Stomach (tissue), 9 donors: Measurements from ENCODE around the gene CSMD2. TPM values are rescaled to one million over a fixed set of nuclear protein-coding genes. Genes with fewer than 3 reads are reported as not detected.

Experiments used
- DNase-seq, 2 donors: peaks; one replicate each; pipeline versions ENCODE4 v3.0.0 to v3.0.0-alpha.2; 2013 to 2019
- H3K27ac ChIP-seq, 5 donors: fragments of 200-600 bp in 4 of 5; sonication (generic) in 4 of 5; one replicate each; pipeline ENCODE4 v1.5.1; 2013 to 2019; ENCODE audit warnings: mild to moderate bottlenecking in 1 of 5, moderate library complexity in 1 of 5
- H3K27me3 ChIP-seq, 3 donors: fragments of 200-600 bp; sonication (generic); one replicate each; pipeline ENCODE4 v1.5.1; 2017 to 2019; ENCODE audit warnings: mixed run types in 1 of 3
- H3K36me3 ChIP-seq, 4 donors: fragments of 200-600 bp; sonication (generic); 1 replicate in 3 of 4; 2 replicates in 1 of 4; pipeline ENCODE4 v1.5.1; 2016 to 2019
- H3K4me1 ChIP-seq, 4 donors: fragments of 200-600 bp; sonication (generic); one replicate each; pipeline ENCODE4 v1.5.1; 2016 to 2019
- H3K4me3 ChIP-seq, 4 donors: fragments of 200-600 bp; sonication (generic) in 3 of 4; one replicate each; pipeline ENCODE4 v1.5.1; 2016 to 2019; ENCODE audit warnings: mild to moderate bottlenecking in 1 of 4
- H3K9me3 ChIP-seq, 4 donors: fragments of 200-600 bp; sonication (generic); one replicate each; pipeline ENCODE4 v1.5.1; 2016 to 2019
- EP300 ChIP-seq: sonication (generic); formaldehyde crosslinking; IDR thresholded peaks from one replicate; pipeline ENCODE4 v1.6.1; 2017; ENCODE audit warnings: antibody characterized with exemption
- POLR2A ChIP-seq, 4 donors: fragments of 450-650 bp; IDR thresholded peaks; one replicate each; pipeline ENCODE4 v1.6.1; 2016; ENCODE audit warnings: antibody characterized with exemption in 4 of 4, control low read depth in 2 of 4, mild to moderate bottlenecking in 1 of 4, moderate library complexity in 1 of 4
- POLR2AphosphoS5 ChIP-seq, 3 donors: sonication (generic); formaldehyde crosslinking; IDR thresholded peaks; one replicate each; pipeline ENCODE4 v1.6.1; 2016; ENCODE audit warnings: antibody characterized with exemption in 3 of 3
- WGBS, 5 donors: extraction: QIAGEN DNeasy Blood & Tissue Kit in 3 of 5; methylation state at CpG; one replicate each; pipeline versions ENCODE4 v1.1.5 to v1.1.7; 2013 to 2018; 5-methylcytosine and 5-hydroxymethylcytosine counted together
- intact Hi-C: fragments of 100-400 bp; cut with DNase I; formaldehyde crosslinking; loops from one replicate; pipeline ENCODE4 v1.15.1; 2023; ENCODE audit warnings: low total_unique reads
- polyA plus RNA-seq, 3 donors: library from polyadenylated mRNA; stranded (reverse); fragments of 200-250 nt; gene quantifications; one replicate each; pipeline ENCODE4 v1.2.3, GENCODE V29; 2013
- total RNA-seq, 5 donors: library from RNA; depleted of rRNA; stranded (reverse); fragments of >200 nt; gene quantifications; one replicate each; pipeline versions ENCODE4 v1.1.0 to v1.2.3, GENCODE V29; 2014 to 2016
- TF ChIP-seq, protein P1 (sequence below), 7 experiments: fragments of 450-650 bp in 4 of 7; fragments of 200-600 bp in 3 of 7; sonication (generic) in 3 of 7; IDR thresholded peaks; one replicate each; pipeline ENCODE4 v1.5.1; 2016 to 2019; ENCODE audit warnings: antibody characterized with exemption in 7 of 7, control low read depth in 2 of 7, mild to moderate bottlenecking in 1 of 7
- donor health status: healthy with polysubstance abuse.
- donor health status: Bipolar disorder and iron deficiency.
- donor health status: healthy.

Gene CSMD2
- total and polyA plus RNA-seq, 8 donors = 0.10 to 3.5 (median 0.37) TPM; not detected in 1

- Histone ChIP-seq H3K4me1 (no peaks in the 10 kb centered on the region), H3K27me3 (peaks cover 0 to 30% (median 0%) of the 10 kb centered on the region in 3 donors), H3K4me3 (no peak overlapping the region), H3K36me3 (no peaks in the 10 kb centered on the region), H3K27ac (no peak overlapping the region), H3K9me3 (no peaks in the 10 kb centered on the region)
- intact Hi-C loops = no loop called here
- no peak for TF ChIP-seq EP300
- no peak for TF ChIP-seq POLR2AphosphoS5 (IDR thresholded peaks at IDR 0.05)
- no peak for TF ChIP-seq POLR2A (IDR thresholded peaks at IDR 0.05)
- TF ChIP-seq, protein P1, sequence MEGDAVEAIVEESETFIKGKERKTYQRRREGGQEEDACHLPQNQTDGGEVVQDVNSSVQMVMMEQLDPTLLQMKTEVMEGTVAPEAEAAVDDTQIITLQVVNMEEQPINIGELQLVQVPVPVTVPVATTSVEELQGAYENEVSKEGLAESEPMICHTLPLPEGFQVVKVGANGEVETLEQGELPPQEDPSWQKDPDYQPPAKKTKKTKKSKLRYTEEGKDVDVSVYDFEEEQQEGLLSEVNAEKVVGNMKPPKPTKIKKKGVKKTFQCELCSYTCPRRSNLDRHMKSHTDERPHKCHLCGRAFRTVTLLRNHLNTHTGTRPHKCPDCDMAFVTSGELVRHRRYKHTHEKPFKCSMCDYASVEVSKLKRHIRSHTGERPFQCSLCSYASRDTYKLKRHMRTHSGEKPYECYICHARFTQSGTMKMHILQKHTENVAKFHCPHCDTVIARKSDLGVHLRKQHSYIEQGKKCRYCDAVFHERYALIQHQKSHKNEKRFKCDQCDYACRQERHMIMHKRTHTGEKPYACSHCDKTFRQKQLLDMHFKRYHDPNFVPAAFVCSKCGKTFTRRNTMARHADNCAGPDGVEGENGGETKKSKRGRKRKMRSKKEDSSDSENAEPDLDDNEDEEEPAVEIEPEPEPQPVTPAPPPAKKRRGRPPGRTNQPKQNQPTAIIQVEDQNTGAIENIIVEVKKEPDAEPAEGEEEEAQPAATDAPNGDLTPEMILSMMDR (IDR thresholded peaks at IDR 0.05) = no peak
- no peak for DNase-seq
- 81 to 92% (median 84%) methylated on average over 1 of the region's 1 CpG for WGBS, 5 donors
Measured at GRCh38 chr1:33622757-33623156, 542.3 kb downstream of the CSMD2 start.

- Histone ChIP-seq H3K4me1 (no peaks in the 10 kb centered on the region), H3K36me3 (no peaks in the 10 kb centered on the region), H3K27ac (no peak overlapping the region), H3K4me3 (no peak overlapping the region), H3K27me3 (peaks cover 0 to 28% (median 0%) of the 10 kb centered on the region in 3 donors), H3K9me3 (no peaks in the 10 kb centered on the region)
- no peak for DNase-seq
- TF ChIP-seq, protein P1 (IDR thresholded peaks at IDR 0.05) = no peak
- TF ChIP-seq POLR2AphosphoS5 (IDR thresholded peaks at IDR 0.05) (no peak), EP300 (no peak)
- 79 to 90% (median 88%) methylated on average over 1 of the region's 1 CpG for WGBS, 5 donors
- intact Hi-C loops = no loop called here
Measured at GRCh38 chr1:33618636-33619035, 546.4 kb downstream of the CSMD2 start.

GRCh38 chr1:33617451-33617850, 547.6 kb downstream of the CSMD2 start:
- intact Hi-C loops = no loop called here
- Histone ChIP-seq H3K27ac (no peak overlapping the region), H3K4me1 (no peaks in the 10 kb centered on the region), H3K9me3 (no peaks in the 10 kb centered on the region), H3K4me3 (no peak overlapping the region), H3K27me3 (peaks cover 0 to 35% (median 5%) of the 10 kb centered on the region in 3 donors), H3K36me3 (no peaks in the 10 kb centered on the region)
- no peak for DNase-seq
- no peak for TF ChIP-seq POLR2AphosphoS5 (IDR thresholded peaks at IDR 0.05)
- no peak for TF ChIP-seq POLR2A (IDR thresholded peaks at IDR 0.05)
- no peak for TF ChIP-seq EP300
- 85 to 92% (median 88%) methylated on average over 9 of the region's 9 CpGs for WGBS, 5 donors

DNA sequence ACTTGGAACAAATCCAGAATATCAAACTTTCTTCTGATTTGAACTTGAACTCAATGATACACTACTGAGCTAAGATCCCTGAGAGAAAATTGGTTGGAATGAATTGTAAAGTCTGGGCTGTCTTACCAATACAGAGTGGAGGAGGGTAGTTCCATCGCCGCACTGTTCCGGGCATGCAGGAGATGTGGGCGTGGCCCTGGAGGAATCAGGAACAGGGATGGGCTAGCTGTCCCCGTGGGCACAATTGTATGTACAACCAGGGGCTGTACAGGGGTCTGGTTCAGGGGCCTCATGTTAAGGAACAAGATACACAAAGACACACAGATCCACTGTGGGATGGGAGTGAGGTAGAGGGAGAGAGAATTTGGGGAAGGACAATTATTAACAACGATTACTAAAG, 548.2 kb downstream of the CSMD2 start:
- Histone ChIP-seq H3K27ac (no peak overlapping the region), H3K36me3 (no peaks in the 10 kb centered on the region), H3K4me3 (no peak overlapping the region), H3K4me1 (no peaks in the 10 kb centered on the region), H3K27me3 (peaks cover 0 to 35% (median 5%) of the 10 kb centered on the region in 3 donors), H3K9me3 (no peaks in the 10 kb centered on the region)
- intact Hi-C loops = no loop called here
- 52 to 69% (median 59%) methylated on average over 6 of the region's 6 CpGs for WGBS, 5 donors
- no peak for DNase-seq
- TF ChIP-seq, protein P1 (IDR thresholded peaks at IDR 0.05) = no peak
- TF ChIP-seq POLR2AphosphoS5 (IDR thresholded peaks at IDR 0.05) (no peak), EP300 (no peak), POLR2A (IDR thresholded peaks at IDR 0.05) (no peak)

DNA sequence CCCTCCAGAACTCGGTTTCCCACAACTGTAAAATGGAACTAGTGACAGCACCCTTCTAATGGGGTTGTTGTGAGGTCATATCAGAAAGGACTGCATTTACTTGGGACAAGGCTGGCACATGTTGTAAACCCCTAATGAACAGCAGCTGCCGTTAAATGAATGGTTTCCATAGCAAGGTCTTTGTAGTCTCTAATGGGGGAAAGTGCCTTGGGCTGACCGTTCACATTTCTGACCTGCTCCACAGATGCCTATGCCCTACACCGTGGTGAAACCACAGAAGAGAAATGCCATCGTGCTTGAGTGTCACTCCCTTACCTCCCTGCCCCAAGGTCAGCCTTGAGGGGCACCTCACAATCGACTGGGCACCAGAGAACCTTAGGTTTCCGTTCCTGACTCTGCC, 549.5 kb downstream of the CSMD2 start:
- no peaks in the 10 kb centered on the region for H3K36me3 ChIP-seq
- no peaks in the 10 kb centered on the region for H3K4me1 ChIP-seq
- no peak overlapping the region for H3K4me3 ChIP-seq
- intact Hi-C loops = no loop called here
- TF ChIP-seq POLR2AphosphoS5 (IDR thresholded peaks at IDR 0.05) = no peak
- TF ChIP-seq, protein P1 (IDR thresholded peaks at IDR 0.05) = no peak
- H3K9me3 ChIP-seq = no peaks in the 10 kb centered on the region
- H3K27me3 ChIP-seq = peaks cover 0 to 35% (median 5%) of the 10 kb centered on the region in 3 donors
- no peak for DNase-seq
- 43 to 67% (median 49%) methylated on average over 7 of the region's 7 CpGs for WGBS, 5 donors
- H3K27ac ChIP-seq = no peak overlapping the region
